Stimulated activated CD4-positive, alpha-beta T cell treated with anti-CD3 and anti-CD28 coated beads, Interleukin-15, amount 100 ng/mL, for 1 hour (primary cell): ENCODE results near the gene HDAC5.

Source experiments
- DNase-seq, 2 donors: peaks; one replicate each; pipeline ENCODE4 v3.0.0-alpha.2; 2020; ENCODE audit warnings: low read depth in 1 of 2, low spot score in 1 of 2

Gene HDAC5

GRCh38 chr17:44087319-44087718 lies 36.1 kb downstream of the HDAC5 start:
- DNase-seq: no peak

- DNase-seq: peak in 1 of 2 donors; percentile 54
Observed at GRCh38 chr17:44086364-44087311, 36.8 kb downstream of the HDAC5 start.

- DNase-seq: no peak
Observed at GRCh38 chr17:44085908-44086307, 37.5 kb downstream of the HDAC5 start.

GRCh38 chr17:44084921-44085320 lies 38.5 kb downstream of the HDAC5 start:
- DNase-seq: no peak

- DNase-seq: peak in 1 of 2 donors; percentile 23
Observed at GRCh38 chr17:44084131-44084538, 39.3 kb downstream of the HDAC5 start.

GRCh38 chr17:44083250-44083849 lies 40.1 kb downstream of the HDAC5 start:
- no peak for DNase-seq

GRCh38 chr17:44082256-44082927 lies 41.0 kb downstream of the HDAC5 start:
- DNase-seq: no peak

- no peak for DNase-seq
Observed at GRCh38 chr17:44081681-44082080, 41.8 kb downstream of the HDAC5 start.

- DNase-seq: no peak
Observed at GRCh38 chr17:44079877-44080821, 43.3 kb downstream of the HDAC5 start.

- DNase-seq: no peak
Observed at GRCh38 chr17:44078412-44078811, 45.0 kb downstream of the HDAC5 start.

GRCh38 chr17:44077595-44077909 lies 45.9 kb downstream of the HDAC5 start:
- no peak for DNase-seq

GRCh38 chr17:44076716-44077594 lies 46.5 kb downstream of the HDAC5 start:
- no peak for DNase-seq

- no peak for DNase-seq
Observed at GRCh38 chr17:44075598-44076293, 47.7 kb downstream of the HDAC5 start.

- DNase-seq: no peak
Observed at GRCh38 chr17:44074911-44075285, 48.5 kb downstream of the HDAC5 start.

GRCh38 chr17:44074231-44074910 lies 49.1 kb downstream of the HDAC5 start:
- no peak for DNase-seq

- no peak for DNase-seq
Observed at GRCh38 chr17:44071772-44072171, 51.7 kb downstream of the HDAC5 start.

- DNase-seq: peak in 1 of 2 donors; percentile 53
Observed at GRCh38 chr17:44071198-44071520, 52.3 kb downstream of the HDAC5 start.

- peak; percentile 43 to 70 for DNase-seq
Observed at GRCh38 chr17:44070455-44071197, 52.8 kb downstream of the HDAC5 start, which contains the start of gene G6PC3. G6PC3 (plus strand) TSS chr17:44070735; CDS start chr17:44070966, 231 bp downstream.
